Memory B cell (primary cell): ENCODE measurements around the gene ENTPD7.
A peak's percentile ranks its signal among the peaks of the same experiment; 100 is the strongest.
"Not testable (repeated sequence)": the region's sequence is repeated elsewhere in the genome, so short reads cannot be mapped to it uniquely, and the experiment has no call there.

Source experiments
- ATAC-seq: fragments of 150-1000 bp; cut with Tn5 transposase; 2 replicates; pipeline ENCODE4 v1.10.0; 2021; ENCODE audit warnings: low read depth, mild to moderate bottlenecking, moderate library complexity
- DNase-seq, 2 donors: peaks; one replicate each; pipeline ENCODE4 v3.0.0; 2022; ENCODE audit warnings: low spot score in 2 of 2
- H3K27ac Mint-ChIP-seq: one replicate; pipeline ENCODE4 v1.8.0; 2022; ENCODE audit warnings: mild to moderate bottlenecking, moderate library complexity, mixed read lengths
- H3K27me3 Mint-ChIP-seq: one replicate; pipeline ENCODE4 v1.8.0; 2022; ENCODE audit warnings: mixed read lengths
- H3K36me3 Mint-ChIP-seq: one replicate; pipeline ENCODE4 v1.8.0; 2022; ENCODE audit warnings: mild to moderate bottlenecking, mixed read lengths
- H3K4me1 Mint-ChIP-seq: one replicate; pipeline ENCODE4 v1.8.0; 2022; ENCODE audit warnings: mixed read lengths
- H3K4me3 Mint-ChIP-seq: one replicate; pipeline ENCODE4 v1.8.0; 2022; ENCODE audit warnings: mild to moderate bottlenecking, moderate library complexity, mixed read lengths
- H3K9me3 Mint-ChIP-seq: one replicate; pipeline ENCODE4 v1.8.0; 2022; ENCODE audit warnings: mixed read lengths

The ENTPD7 gene

GRCh38 chr10:99732033-99732842, 72.9 kb downstream of the ENTPD7 start, which contains the start of the genes COX15 and CUTC:
COX15 (minus strand) TSS chr10:99732127; CDS start chr10:99732049, 78 bp downstream.
CUTC (plus strand) TSS chr10:99732234; CDS start chr10:99732349, 115 bp downstream.
- peaks cover 16% of the 10 kb centered on the region for H3K4me1 Mint-ChIP-seq
- H3K9me3 Mint-ChIP-seq, result no peaks in the 10 kb centered on the region
- H3K4me3 Mint-ChIP-seq, result peak within 1 kb of the TSS; percentile 100
- peak within 1 kb of the TSS; percentile 96 for H3K27ac Mint-ChIP-seq
- DNase-seq (peak; percentile 88 to 89), ATAC-seq (peak; percentile 84)
- H3K36me3 Mint-ChIP-seq, result peaks cover 13% of the 10 kb centered on the region
- H3K27me3 Mint-ChIP-seq, result no peaks in the 10 kb centered on the region

- no peaks in the 10 kb centered on the region for H3K27me3 Mint-ChIP-seq
- no peak for ATAC-seq
- no peak for DNase-seq
- H3K36me3 Mint-ChIP-seq, result peaks cover 19% of the 10 kb centered on the region
- H3K9me3 Mint-ChIP-seq, result no peaks in the 10 kb centered on the region
- peaks cover 16% of the 10 kb centered on the region for H3K4me1 Mint-ChIP-seq
- H3K4me3 Mint-ChIP-seq, result no peak overlapping the region
- H3K27ac Mint-ChIP-seq, result no peak overlapping the region
These were observed 74.1 kb downstream of the ENTPD7 start for GRCh38 chr10:99733366-99733765.

GRCh38 chr10:99734111-99734510, 74.8 kb downstream of the ENTPD7 start:
- Mint-ChIP-seq H3K36me3 (peaks cover 20% of the 10 kb centered on the region), H3K4me1 (peaks cover 15% of the 10 kb centered on the region)
- not testable (repeated sequence) for H3K9me3 Mint-ChIP-seq, ATAC-seq, DNase-seq, H3K4me3 Mint-ChIP-seq, H3K27me3 Mint-ChIP-seq, H3K27ac Mint-ChIP-seq

- Mint-ChIP-seq H3K27me3 (no peaks in the 10 kb centered on the region), H3K4me3 (no peak overlapping the region), H3K27ac (no peak overlapping the region), H3K36me3 (peaks cover 58% of the 10 kb centered on the region), H3K9me3 (peaks cover 10% of the 10 kb centered on the region), H3K4me1 (peaks cover 4% of the 10 kb centered on the region)
- DNase-seq (no peak), ATAC-seq (no peak)
These were observed 81.0 kb downstream of the ENTPD7 start for GRCh38 chr10:99740260-99740659.

- Mint-ChIP-seq H3K27ac (no peak overlapping the region), H3K4me3 (no peak overlapping the region), H3K4me1 (peaks cover 3% of the 10 kb centered on the region), H3K27me3 (no peaks in the 10 kb centered on the region), H3K9me3 (peaks cover 10% of the 10 kb centered on the region), H3K36me3 (peaks cover 58% of the 10 kb centered on the region)
- ATAC-seq (no peak), DNase-seq (no peak)
These were observed 81.7 kb downstream of the ENTPD7 start for GRCh38 chr10:99740933-99741559.

GRCh38 chr10:99742254-99742653, 82.9 kb downstream of the ENTPD7 start:
- no peak overlapping the region for H3K4me3 Mint-ChIP-seq
- peaks cover 10% of the 10 kb centered on the region for H3K9me3 Mint-ChIP-seq
- H3K27me3 Mint-ChIP-seq, result no peaks in the 10 kb centered on the region
- DNase-seq (no peak), ATAC-seq (no peak)
- peaks cover 3% of the 10 kb centered on the region for H3K4me1 Mint-ChIP-seq
- peaks cover 55% of the 10 kb centered on the region for H3K36me3 Mint-ChIP-seq
- no peak overlapping the region for H3K27ac Mint-ChIP-seq

- Mint-ChIP-seq H3K36me3 (peaks cover 51% of the 10 kb centered on the region), H3K4me3 (no peak overlapping the region), H3K9me3 (peaks cover 10% of the 10 kb centered on the region), H3K27me3 (no peaks in the 10 kb centered on the region), H3K4me1 (peaks cover 3% of the 10 kb centered on the region), H3K27ac (no peak overlapping the region)
- ATAC-seq (no peak), DNase-seq (no peak)
These were observed 83.4 kb downstream of the ENTPD7 start for GRCh38 chr10:99742701-99743100.

GRCh38 chr10:99743841-99744240, 84.5 kb downstream of the ENTPD7 start:
- H3K4me3 Mint-ChIP-seq, result no peak overlapping the region
- peaks cover 54% of the 10 kb centered on the region for H3K36me3 Mint-ChIP-seq
- peaks cover 10% of the 10 kb centered on the region for H3K9me3 Mint-ChIP-seq
- H3K4me1 Mint-ChIP-seq, result peaks cover 4% of the 10 kb centered on the region
- ATAC-seq, result no peak
- H3K27ac Mint-ChIP-seq, result peak overlapping the region; percentile 42
- no peak for DNase-seq
- H3K27me3 Mint-ChIP-seq, result no peaks in the 10 kb centered on the region

- peaks cover 52% of the 10 kb centered on the region for H3K36me3 Mint-ChIP-seq
- H3K27ac Mint-ChIP-seq, H3K4me3 Mint-ChIP-seq, H3K4me1 Mint-ChIP-seq, ATAC-seq, DNase-seq, H3K27me3 Mint-ChIP-seq, H3K9me3 Mint-ChIP-seq: not testable (repeated sequence)
These were observed 86.9 kb downstream of the ENTPD7 start for GRCh38 chr10:99746166-99746565.

GRCh38 chr10:99748823-99749451, 89.6 kb downstream of the ENTPD7 start:
- ATAC-seq (no peak), DNase-seq (no peak)
- Mint-ChIP-seq H3K27me3 (no peaks in the 10 kb centered on the region), H3K4me3 (no peak overlapping the region), H3K27ac (no peak overlapping the region), H3K9me3 (no peaks in the 10 kb centered on the region), H3K4me1 (peaks cover 2% of the 10 kb centered on the region), H3K36me3 (peaks cover 38% of the 10 kb centered on the region)

GRCh38 chr10:99750641-99751040, 91.3 kb downstream of the ENTPD7 start:
- ATAC-seq, result no peak
- Mint-ChIP-seq H3K27ac (no peak overlapping the region), H3K4me3 (no peak overlapping the region), H3K36me3 (peaks cover 37% of the 10 kb centered on the region), H3K4me1 (peaks cover 2% of the 10 kb centered on the region), H3K27me3 (no peaks in the 10 kb centered on the region), H3K9me3 (no peaks in the 10 kb centered on the region)
- DNase-seq, result no peak

GRCh38 chr10:99754670-99755069, 95.4 kb downstream of the ENTPD7 start:
- no peaks in the 10 kb centered on the region for H3K4me1 Mint-ChIP-seq
- DNase-seq, result no peak
- H3K36me3 Mint-ChIP-seq, result peaks cover 51% of the 10 kb centered on the region
- no peak overlapping the region for H3K4me3 Mint-ChIP-seq
- no peaks in the 10 kb centered on the region for H3K27me3 Mint-ChIP-seq
- no peak overlapping the region for H3K27ac Mint-ChIP-seq
- no peaks in the 10 kb centered on the region for H3K9me3 Mint-ChIP-seq
- no peak for ATAC-seq
